Adrenal gland (tissue), 5 donors: ENCODE results near the gene TEDDM1.
A peak's percentile ranks its signal among the peaks of the same experiment; 100 is the strongest.

Experiments used
- CTCF ChIP-seq, 6 experiments: fragments of 450-650 bp in 4 of 6; fragments of 200-600 bp in 2 of 6; sonication (generic) in 1 of 6; IDR thresholded peaks; 1 replicate in 5 of 6; 2 replicates in 1 of 6; pipeline versions ENCODE4 v1.5.1 to v1.8.0; 2016 to 2021; ENCODE audit warnings: antibody characterized with exemption in 6 of 6, mild to moderate bottlenecking in 2 of 6, moderate library complexity in 1 of 6
- POLR2A ChIP-seq, 2 donors: fragments of 450-650 bp; IDR thresholded peaks; one replicate each; pipeline ENCODE4 v1.6.1; 2017; ENCODE audit warnings: antibody characterized with exemption in 2 of 2, mild to moderate bottlenecking in 2 of 2, moderate library complexity in 1 of 2
- donor health status: DM: no; HTN: no; CAD: no.

GRCh38 chr1:182391028-182391361, 9.5 kb downstream of the TEDDM1 start:
- TF ChIP-seq CTCF (IDR thresholded peaks at IDR 0.05) (peak in 5 of 6 experiments; percentile 20 to 47 (median 35)), POLR2A (IDR thresholded peaks at IDR 0.05) (no peak)
